ENCODE results near the gene PEMT. TPM values are rescaled to one million over a fixed set of nuclear protein-coding genes. Genes with fewer than 3 reads are reported as not detected.
"Not testable (repeated sequence)": the region's sequence is repeated elsewhere in the genome, so short reads cannot be mapped to it uniquely, and the experiment has no call there.

Gene PEMT
- total RNA-seq, result 690 TPM

GRCh38 chr17:17591355-17592298, at the start of gene PEMT:
Gene PEMT, minus strand, starts transcription at chr17:17591708. Its CDS starts 82 bp downstream, at chr17:17591626.
- Histone ChIP-seq H3K4me3 (peak within 1 kb of the TSS; percentile 79 to 80), H3K9me3 (no peaks in the 10 kb centered on the region), H3K4me1 (peaks cover 2 to 14% of the 10 kb centered on the region in 2 donors), H3K27ac (peak within 1 kb of the TSS; percentile 81 to 85), H3K36me3 (no peaks in the 10 kb centered on the region), H3K27me3 (no peaks in the 10 kb centered on the region)
- intact Hi-C loops (cut with DNase I), result loop anchor here (1.0 to 5.0 kb wide), 4 partner anchors 95 to 496 kb away; partner anchors contain the start of genes ATPAF2, DRG2, GID4 and MED9
- DNase-seq (ENCODE audit: low spot score in 2 of 2), result peak; percentile 92 to 99
- TF ChIP-seq CTCF (IDR thresholded peaks at IDR 0.05), result no peak

GRCh38 chr17:17639661-17640270, 48.3 kb upstream of the PEMT start:
- H3K4me3 ChIP-seq; H3K9me3 ChIP-seq; intact Hi-C loops (cut with DNase I); H3K36me3 ChIP-seq; H3K27ac ChIP-seq; H3K27me3 ChIP-seq; H3K4me1 ChIP-seq; DNase-seq (ENCODE audit: low spot score in 2 of 2): not testable (repeated sequence)

- Histone ChIP-seq H3K4me1 (no peaks in the 10 kb centered on the region), H3K36me3 (no peaks in the 10 kb centered on the region), H3K27me3 (no peaks in the 10 kb centered on the region), H3K4me3 (no peak overlapping the region), H3K27ac (no peak overlapping the region), H3K9me3 (no peaks in the 10 kb centered on the region)
- TF ChIP-seq CTCF (IDR thresholded peaks at IDR 0.05), result no peak
- intact Hi-C loops (cut with DNase I), result no loop called here
- no peak for DNase-seq (ENCODE audit: low spot score in 2 of 2)
These were observed 47.0 kb upstream of the PEMT start for GRCh38 chr17:17638467-17638866.

- H3K4me3 ChIP-seq, result no peak overlapping the region
- H3K9me3 ChIP-seq, result no peaks in the 10 kb centered on the region
- no peaks in the 10 kb centered on the region for H3K27me3 ChIP-seq
- no peaks in the 10 kb centered on the region for H3K36me3 ChIP-seq
- no peaks in the 10 kb centered on the region for H3K4me1 ChIP-seq
- no peak for TF ChIP-seq CTCF (IDR thresholded peaks at IDR 0.05)
- no peak overlapping the region for H3K27ac ChIP-seq
- intact Hi-C loops (cut with DNase I), result no loop called here
- no peak for DNase-seq (ENCODE audit: low spot score in 2 of 2)
These were observed 44.9 kb upstream of the PEMT start for GRCh38 chr17:17636272-17636885.

- intact Hi-C loops (cut with DNase I); H3K4me3 ChIP-seq: not testable (repeated sequence)
These were observed 44.2 kb upstream of the PEMT start for GRCh38 chr17:17635537-17636271.

GRCh38 chr17:17635126-17635525, 43.6 kb upstream of the PEMT start:
- no peaks in the 10 kb centered on the region for H3K4me1 ChIP-seq
- no peaks in the 10 kb centered on the region for H3K27me3 ChIP-seq
- intact Hi-C loops (cut with DNase I), result no loop called here
- no peak overlapping the region for H3K27ac ChIP-seq
- no peaks in the 10 kb centered on the region for H3K9me3 ChIP-seq
- no peak for DNase-seq (ENCODE audit: low spot score in 2 of 2)
- H3K4me3 ChIP-seq, result no peak overlapping the region
- no peaks in the 10 kb centered on the region for H3K36me3 ChIP-seq
- TF ChIP-seq CTCF (IDR thresholded peaks at IDR 0.05), result no peak

More at GRCh38 chr17:17635537-17636271, 44.2 kb upstream of the PEMT start:
- H3K4me1 ChIP-seq; DNase-seq (ENCODE audit: low spot score in 2 of 2); H3K36me3 ChIP-seq; H3K27me3 ChIP-seq; H3K27ac ChIP-seq; H3K9me3 ChIP-seq: not testable (repeated sequence)
